ENCODE measurements around the gene GALNT7. TPM values are rescaled to one million over a fixed set of nuclear protein-coding genes. Genes with fewer than 3 reads are reported as not detected.

Gene GALNT7
- total and polyA plus RNA-seq, 2 donors (not counting 3 experiments of a cell fraction or from before 2014, with no cell fraction given): 19.6 to 54.6 TPM

DNA sequence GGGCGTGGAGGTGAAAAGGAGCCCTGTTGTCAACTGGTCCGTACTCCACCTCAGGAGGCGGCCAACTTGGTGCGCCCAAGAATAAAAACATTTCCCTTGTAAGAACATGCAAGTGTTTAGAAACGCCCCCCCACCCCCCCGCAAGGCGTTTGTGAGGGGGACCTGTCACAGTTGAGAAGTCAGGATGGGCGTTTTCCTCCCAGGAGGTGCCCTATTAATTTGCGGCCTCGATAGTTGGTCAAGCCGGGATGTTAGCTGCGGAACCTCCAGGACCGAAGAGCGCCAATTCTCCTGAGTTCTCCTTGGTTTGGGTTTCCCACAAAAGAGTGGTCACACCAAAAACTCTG lies 201.5 kb downstream of the GALNT7 start:
- Histone ChIP-seq H3K79me2 (ENCODE audit: control insufficient read depth, insufficient read depth, low read length) (peaks cover 27% of the 10 kb centered on the region), H3K36me3 (ENCODE audit: control insufficient read depth in 2 of 2, extremely low read depth in 1 of 2, insufficient read depth in 2 of 2, low read length in 2 of 2) (no peaks in the 10 kb centered on the region), H3K9me1 (replicated peaks; ENCODE audit: control insufficient read depth, extremely low read depth, insufficient read depth, low read length) (no peaks in the 10 kb centered on the region), H3K9me3 (replicated peaks; ENCODE audit: control insufficient read depth, insufficient read depth, low read length) (no peaks in the 10 kb centered on the region), H3K4me3 (replicated peaks in 1 of 3; ENCODE audit: insufficient read depth in 1 of 3, low read depth in 1 of 3, low read length in 3 of 3) (peak overlapping the region; percentile 87 to 99 (median 91)), H2AFZ (ENCODE audit: low read depth, low read length) (peak overlapping the region; percentile 90), H3K4me1 (ENCODE audit: control insufficient read depth, extremely low read depth, insufficient read depth, low read length) (peaks cover 24% of the 10 kb centered on the region), H3K27ac (ENCODE audit: insufficient read depth, low read depth, low read length) (peak overlapping the region; percentile 93), H3K27me3 (ENCODE audit: control insufficient read depth in 2 of 2, insufficient read depth in 2 of 2, low read length in 2 of 2) (no peaks in the 10 kb centered on the region), H3K4me2 (ENCODE audit: insufficient read depth, low read length) (peak overlapping the region; percentile 99), H4K20me1 (replicated peaks; ENCODE audit: control insufficient read depth, extremely low read depth, insufficient read depth, low read length) (no peaks in the 10 kb centered on the region), H3K9ac (replicated peaks; ENCODE audit: extremely low read depth, insufficient read depth, low read length) (peak overlapping the region; percentile 98)
- CTCF ChIA-PET: interaction anchor here (0.6 to 4.3 kb wide), 15 partner anchors 8 to 356 kb away, joined by 3 to 37 read pairs (median 5); no protein-coding TSS in a partner anchor
- TF ChIP-seq EZH2 (IDR thresholded peaks at IDR 0.05; ENCODE audit: borderline replicate concordance, low read depth, low read length, severe bottlenecking) (no peak), JUN (IDR thresholded peaks at IDR 0.05; ENCODE audit: borderline replicate concordance, insufficient read depth, insufficient read length, low read depth) (no peak)
- intact Hi-C loops (cut with micrococcal nuclease): loop anchor here (1.0 to 5.0 kb wide), 6 partner anchors 36 to 358 kb away; partner anchors contain the start of genes GALNT7 and HMGB2
- FAIRE-seq: no peak
- POLR2A ChIA-PET: interaction anchor here (0.7 to 6.1 kb wide), 6 partner anchors 36 to 310 kb away, joined by 3 to 127 read pairs (median 4); partner anchors contain the start of gene HMGB2
- DNase-seq (ENCODE audit: low read depth, low spot score): no peak
- dilution Hi-C loops (cut with MboI; ENCODE audit: extremely low pct_ligation_motif_present, low sequenced_read_pairs): no loop called here
- BruUV-seq (replicated peaks): TSS peak; percentile 38

DNA sequence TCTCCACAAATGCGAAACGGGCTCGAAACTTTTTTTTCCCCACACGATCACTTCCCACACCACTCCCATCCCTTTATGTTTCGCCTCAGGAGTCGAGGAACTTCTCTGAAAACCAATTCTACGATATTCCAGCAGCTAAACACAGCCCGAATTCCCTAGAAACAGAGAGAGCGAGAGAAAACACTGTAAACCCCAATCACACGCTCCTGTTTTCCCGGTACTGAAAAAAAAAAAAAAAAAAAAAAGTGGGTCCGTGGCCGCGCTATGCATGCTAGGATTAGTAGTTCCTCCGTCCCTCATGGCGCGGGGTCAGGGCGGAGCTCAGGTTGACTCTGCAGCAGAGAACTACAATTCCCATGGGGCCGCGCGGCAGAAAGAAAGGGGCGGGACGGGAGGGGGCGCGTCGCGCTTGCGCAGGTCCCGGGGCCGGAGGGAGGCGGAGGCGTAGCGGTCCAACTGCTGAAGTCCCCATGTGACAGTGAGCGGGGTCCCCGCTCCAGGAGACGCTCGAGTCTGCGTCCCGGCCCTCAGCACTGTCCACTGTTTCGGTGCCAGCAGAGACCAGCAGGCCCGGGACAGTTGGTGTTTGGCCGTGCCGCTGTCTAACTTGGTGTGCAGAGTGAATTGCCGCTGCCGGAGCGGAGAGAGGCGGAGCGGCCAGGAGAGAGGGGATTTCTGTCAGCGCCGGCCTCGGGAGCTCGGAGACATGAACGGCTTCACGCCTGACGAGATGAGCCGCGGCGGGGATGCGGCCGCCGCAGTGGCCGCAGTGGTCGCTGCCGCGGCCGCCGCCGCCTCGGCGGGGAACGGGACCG lies 202.1 kb downstream of the GALNT7 start, which contains the start of gene SAP30:
SAP30 (plus strand) TSS at position 478 of the 815 bp plus-strand sequence; CDS start at position 707, 229 bp downstream.
- Histone ChIP-seq H3K27me3 (ENCODE audit: control insufficient read depth in 2 of 2, insufficient read depth in 2 of 2, low read length in 2 of 2) (no peaks in the 10 kb centered on the region), H3K27ac (ENCODE audit: insufficient read depth, low read depth, low read length) (peak within 1 kb of the TSS; percentile 93), H3K9ac (replicated peaks; ENCODE audit: extremely low read depth, insufficient read depth, low read length) (peak within 1 kb of the TSS; percentile 98), H3K79me2 (ENCODE audit: control insufficient read depth, insufficient read depth, low read length) (peaks cover 27% of the 10 kb centered on the region), H3K4me1 (ENCODE audit: control insufficient read depth, extremely low read depth, insufficient read depth, low read length) (peaks cover 24% of the 10 kb centered on the region), H3K4me3 (replicated peaks in 1 of 3; ENCODE audit: insufficient read depth in 1 of 3, low read depth in 1 of 3, low read length in 3 of 3) (peak within 1 kb of the TSS; percentile 87 to 99 (median 91)), H3K9me3 (replicated peaks; ENCODE audit: control insufficient read depth, insufficient read depth, low read length) (no peaks in the 10 kb centered on the region), H2AFZ (ENCODE audit: low read depth, low read length) (peak within 1 kb of the TSS; percentile 90), H3K4me2 (ENCODE audit: insufficient read depth, low read length) (peak within 1 kb of the TSS; percentile 99), H4K20me1 (replicated peaks; ENCODE audit: control insufficient read depth, extremely low read depth, insufficient read depth, low read length) (no peaks in the 10 kb centered on the region), H3K36me3 (ENCODE audit: control insufficient read depth in 2 of 2, extremely low read depth in 1 of 2, insufficient read depth in 2 of 2, low read length in 2 of 2) (peaks cover 0 to 1% of the 10 kb centered on the region in 2 experiments), H3K9me1 (replicated peaks; ENCODE audit: control insufficient read depth, extremely low read depth, insufficient read depth, low read length) (no peaks in the 10 kb centered on the region)
- dilution Hi-C loops (cut with MboI; ENCODE audit: extremely low pct_ligation_motif_present, low sequenced_read_pairs): no loop called here
- POLR2A ChIA-PET: interaction anchor here (0.6 to 6.1 kb wide), 8 partner anchors 37 to 747 kb away, joined by 3 to 127 read pairs (median 4); partner anchors contain the start of gene HMGB2
- DNase-seq (ENCODE audit: low read depth, low spot score): peak; percentile 99
- intact Hi-C loops (cut with micrococcal nuclease): loop anchor here (1.0 to 5.0 kb wide), 7 partner anchors 36 to 358 kb away; partner anchors contain the start of genes GALNT7 and HMGB2
- FAIRE-seq: peak; percentile 98
- CTCF ChIA-PET: interaction anchor here (0.6 to 4.3 kb wide), 13 partner anchors 8 to 357 kb away, joined by 3 to 37 read pairs (median 5); partner anchors contain the start of gene HMGB2
- no TSS peak for BruUV-seq (replicated peaks)
- TF ChIP-seq FOS (IDR thresholded peaks at IDR 0.05; ENCODE audit: borderline replicate concordance, insufficient read depth, low read length) (no peak), POLR2A (IDR thresholded peaks at IDR 0.05; ENCODE audit: low read depth, low read length) (peak; percentile 95), EZH2 (IDR thresholded peaks at IDR 0.05; ENCODE audit: borderline replicate concordance, low read depth, low read length, severe bottlenecking) (no peak), POLR2AphosphoS5 (IDR thresholded peaks at IDR 0.05; ENCODE audit: insufficient read depth, low read depth, low read length) (peak; percentile 92)
- TF ChIP-seq, protein P1, sequence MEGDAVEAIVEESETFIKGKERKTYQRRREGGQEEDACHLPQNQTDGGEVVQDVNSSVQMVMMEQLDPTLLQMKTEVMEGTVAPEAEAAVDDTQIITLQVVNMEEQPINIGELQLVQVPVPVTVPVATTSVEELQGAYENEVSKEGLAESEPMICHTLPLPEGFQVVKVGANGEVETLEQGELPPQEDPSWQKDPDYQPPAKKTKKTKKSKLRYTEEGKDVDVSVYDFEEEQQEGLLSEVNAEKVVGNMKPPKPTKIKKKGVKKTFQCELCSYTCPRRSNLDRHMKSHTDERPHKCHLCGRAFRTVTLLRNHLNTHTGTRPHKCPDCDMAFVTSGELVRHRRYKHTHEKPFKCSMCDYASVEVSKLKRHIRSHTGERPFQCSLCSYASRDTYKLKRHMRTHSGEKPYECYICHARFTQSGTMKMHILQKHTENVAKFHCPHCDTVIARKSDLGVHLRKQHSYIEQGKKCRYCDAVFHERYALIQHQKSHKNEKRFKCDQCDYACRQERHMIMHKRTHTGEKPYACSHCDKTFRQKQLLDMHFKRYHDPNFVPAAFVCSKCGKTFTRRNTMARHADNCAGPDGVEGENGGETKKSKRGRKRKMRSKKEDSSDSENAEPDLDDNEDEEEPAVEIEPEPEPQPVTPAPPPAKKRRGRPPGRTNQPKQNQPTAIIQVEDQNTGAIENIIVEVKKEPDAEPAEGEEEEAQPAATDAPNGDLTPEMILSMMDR (IDR thresholded peaks at IDR 0.05; ENCODE audit: extremely low read depth in 1 of 2, insufficient read depth in 1 of 2, low read depth in 1 of 2, low read length in 2 of 2): no peak

Data from endothelial cell of umbilical vein (primary cell).